SK-N-MC (cell line): ENCODE measurements around the gene ALPL.

Experiments
- EZH2 ChIP-seq: fragments of 200-600 bp; sonication (generic); IDR thresholded peaks from one replicate; pipeline ENCODE4 v1.6.1; 2017; ENCODE audit warnings: antibody characterized with exemption
- POLR2AphosphoS5 ChIP-seq: IDR thresholded peaks from 2 replicates; pipeline ENCODE4 v1.6.1; 2012; ENCODE audit warnings: mild to moderate bottlenecking, low read depth, low read length, borderline replicate concordance

GRCh38 chr1:21598417-21598816 lies 89.2 kb downstream of the ALPL start:
- TF ChIP-seq EZH2 (no peak), POLR2AphosphoS5 (no peak)
